ENCODE data around the gene POLN.

The POLN gene

DNA sequence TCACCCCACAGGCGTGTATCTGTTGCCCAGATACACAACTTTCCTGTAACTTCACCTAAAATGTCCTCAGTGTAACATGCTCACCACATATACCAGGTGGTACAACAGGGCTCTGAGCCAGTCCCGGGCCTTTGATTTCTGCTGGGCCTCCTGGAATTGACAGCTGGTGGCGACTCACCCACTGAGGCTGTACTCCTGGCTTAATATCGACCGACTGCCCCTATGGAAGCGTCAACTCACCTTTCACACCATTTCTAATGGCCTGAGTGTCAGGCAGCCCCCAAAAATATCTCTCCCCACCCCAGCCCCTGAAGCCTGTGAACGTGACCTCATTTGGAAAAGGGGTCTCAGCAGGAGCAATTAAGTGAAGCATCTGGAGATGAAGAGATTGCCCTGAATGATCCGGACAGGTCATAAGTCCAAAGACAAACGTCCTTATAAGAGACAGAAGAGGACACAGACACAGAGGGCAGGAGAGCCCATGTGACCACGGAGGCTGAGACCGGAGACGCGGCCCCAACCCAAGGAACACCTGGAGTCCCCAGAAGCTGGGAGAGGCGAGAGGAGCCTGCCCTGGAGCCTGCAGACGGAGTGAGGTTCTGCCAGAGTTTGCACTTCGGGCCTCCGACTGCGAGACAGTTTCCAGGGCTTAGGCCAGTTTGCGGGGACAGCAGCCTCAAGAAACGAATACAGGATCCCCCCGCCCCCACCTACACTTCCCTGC, 32.6 kb upstream of the POLN start:
- Histone ChIP-seq H3K4me2 (ENCODE audit: low read length) (no peak overlapping the region), H3K9me2 (ENCODE audit: low read depth, low read length) (no peaks in the 10 kb centered on the region), H3K27me3 (ENCODE audit: insufficient read depth, low read length) (no peaks in the 10 kb centered on the region), H3K36me3 (ENCODE audit: insufficient read depth, low read length) (no peaks in the 10 kb centered on the region), H4K20me1 (ENCODE audit: insufficient read depth, low read length) (no peaks in the 10 kb centered on the region), H3K9me3 (ENCODE audit: low read length) (no peaks in the 10 kb centered on the region), H3K27ac (ENCODE audit: low read depth, low read length, poor library complexity, severe bottlenecking) (no peak overlapping the region), H2AFZ (ENCODE audit: low read length) (no peak overlapping the region), H3K79me2 (ENCODE audit: insufficient read depth, low read length) (no peaks in the 10 kb centered on the region), H3F3A (ENCODE audit: insufficient read depth, low read length) (no peaks in the 10 kb centered on the region), H3K4me3 (ENCODE audit: low read depth, low read length, poor library complexity, severe bottlenecking) (no peak overlapping the region), H3K4me1 (ENCODE audit: insufficient read depth, low read length, severe bottlenecking) (no peaks in the 10 kb centered on the region), H3K9ac (ENCODE audit: low read length) (no peak overlapping the region)
- no peak for TF ChIP-seq EZH2 (IDR thresholded peaks at IDR 0.05; ENCODE audit: borderline replicate concordance, low read length)
- TF ChIP-seq, protein P1, sequence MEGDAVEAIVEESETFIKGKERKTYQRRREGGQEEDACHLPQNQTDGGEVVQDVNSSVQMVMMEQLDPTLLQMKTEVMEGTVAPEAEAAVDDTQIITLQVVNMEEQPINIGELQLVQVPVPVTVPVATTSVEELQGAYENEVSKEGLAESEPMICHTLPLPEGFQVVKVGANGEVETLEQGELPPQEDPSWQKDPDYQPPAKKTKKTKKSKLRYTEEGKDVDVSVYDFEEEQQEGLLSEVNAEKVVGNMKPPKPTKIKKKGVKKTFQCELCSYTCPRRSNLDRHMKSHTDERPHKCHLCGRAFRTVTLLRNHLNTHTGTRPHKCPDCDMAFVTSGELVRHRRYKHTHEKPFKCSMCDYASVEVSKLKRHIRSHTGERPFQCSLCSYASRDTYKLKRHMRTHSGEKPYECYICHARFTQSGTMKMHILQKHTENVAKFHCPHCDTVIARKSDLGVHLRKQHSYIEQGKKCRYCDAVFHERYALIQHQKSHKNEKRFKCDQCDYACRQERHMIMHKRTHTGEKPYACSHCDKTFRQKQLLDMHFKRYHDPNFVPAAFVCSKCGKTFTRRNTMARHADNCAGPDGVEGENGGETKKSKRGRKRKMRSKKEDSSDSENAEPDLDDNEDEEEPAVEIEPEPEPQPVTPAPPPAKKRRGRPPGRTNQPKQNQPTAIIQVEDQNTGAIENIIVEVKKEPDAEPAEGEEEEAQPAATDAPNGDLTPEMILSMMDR (IDR thresholded peaks at IDR 0.05; ENCODE audit: low read length), result no peak

DNA sequence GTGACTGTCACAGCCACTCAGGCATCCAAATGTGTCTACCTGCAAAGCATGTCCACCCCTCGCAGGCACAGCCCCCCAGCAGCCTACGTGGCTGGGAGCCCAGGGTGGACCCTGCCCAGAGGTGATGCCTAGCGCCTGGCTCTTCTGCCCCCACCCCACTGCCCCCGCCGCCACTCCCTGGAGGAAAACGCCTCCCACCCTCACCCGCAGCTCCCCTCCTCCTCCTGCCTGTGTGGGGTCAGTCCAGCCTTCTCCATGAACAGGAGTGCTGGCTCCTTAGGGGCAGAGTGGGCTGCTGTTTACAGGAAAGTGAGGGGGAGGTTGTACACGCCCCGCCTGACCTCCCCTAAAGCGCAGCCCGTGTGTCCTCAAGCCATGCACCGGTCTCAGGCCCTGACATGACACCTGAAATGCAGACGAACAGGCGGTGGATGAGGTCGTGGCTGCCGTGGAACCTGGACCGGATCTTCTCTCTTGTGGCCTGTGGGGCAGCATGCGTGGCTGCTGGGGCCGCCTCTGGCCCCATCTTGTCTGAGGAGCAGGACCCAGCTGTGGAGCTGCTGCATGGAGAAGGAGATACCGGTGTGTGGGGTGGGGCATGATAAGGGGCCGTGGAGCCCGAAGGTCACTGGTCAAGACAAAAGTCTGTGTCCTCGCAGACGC, 31.9 kb upstream of the POLN start:
- H3K79me2 ChIP-seq (ENCODE audit: insufficient read depth, low read length), result no peaks in the 10 kb centered on the region
- H3K9me3 ChIP-seq (ENCODE audit: low read length), result no peaks in the 10 kb centered on the region
- H3K36me3 ChIP-seq (ENCODE audit: insufficient read depth, low read length), result no peaks in the 10 kb centered on the region
- H3F3A ChIP-seq (ENCODE audit: insufficient read depth, low read length), result no peaks in the 10 kb centered on the region
- H3K4me2 ChIP-seq (ENCODE audit: low read length), result no peak overlapping the region
- no peaks in the 10 kb centered on the region for H3K27me3 ChIP-seq (ENCODE audit: insufficient read depth, low read length)
- no peak overlapping the region for H3K9ac ChIP-seq (ENCODE audit: low read length)
- H3K4me3 ChIP-seq (ENCODE audit: low read depth, low read length, poor library complexity, severe bottlenecking), result no peak overlapping the region
- no peaks in the 10 kb centered on the region for H3K4me1 ChIP-seq (ENCODE audit: insufficient read depth, low read length, severe bottlenecking)
- no peak overlapping the region for H3K27ac ChIP-seq (ENCODE audit: low read depth, low read length, poor library complexity, severe bottlenecking)
- no peak overlapping the region for H2AFZ ChIP-seq (ENCODE audit: low read length)
- no peak for TF ChIP-seq EZH2 (IDR thresholded peaks at IDR 0.05; ENCODE audit: borderline replicate concordance, low read length)
- TF ChIP-seq, protein P1 (IDR thresholded peaks at IDR 0.05; ENCODE audit: low read length), result no peak
- H4K20me1 ChIP-seq (ENCODE audit: insufficient read depth, low read length), result no peaks in the 10 kb centered on the region
- H3K9me2 ChIP-seq (ENCODE audit: low read depth, low read length), result no peaks in the 10 kb centered on the region

DNA sequence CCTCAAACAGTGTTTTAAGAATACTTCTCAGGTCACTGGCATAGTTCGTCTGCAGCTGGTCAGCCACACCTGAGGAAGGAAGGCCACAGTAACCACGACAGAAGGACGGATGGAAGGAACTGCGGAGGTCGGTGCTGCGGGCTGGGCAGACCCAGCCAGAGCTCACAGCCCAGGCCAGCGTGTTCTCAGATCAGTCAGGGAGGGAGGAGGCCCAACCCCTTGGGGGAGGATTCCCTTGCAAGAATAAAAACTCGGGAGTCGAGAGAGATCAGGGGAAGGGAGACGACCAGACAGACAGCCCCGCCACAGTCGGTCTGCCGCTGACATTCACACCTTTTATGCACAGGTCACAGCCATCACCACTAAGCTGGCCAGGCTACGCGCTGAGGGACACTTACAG, 31.3 kb upstream of the POLN start:
- no peak overlapping the region for H3K4me2 ChIP-seq (ENCODE audit: low read length)
- no peak overlapping the region for H3K9ac ChIP-seq (ENCODE audit: low read length)

More for the DNA sequence above, 31.3 kb upstream of the POLN start:
- Histone ChIP-seq H3K9me2 (ENCODE audit: low read depth, low read length) (no peaks in the 10 kb centered on the region), H3F3A (ENCODE audit: insufficient read depth, low read length) (no peaks in the 10 kb centered on the region), H3K79me2 (ENCODE audit: insufficient read depth, low read length) (no peaks in the 10 kb centered on the region), H3K27me3 (ENCODE audit: insufficient read depth, low read length) (no peaks in the 10 kb centered on the region), H3K9me3 (ENCODE audit: low read length) (no peaks in the 10 kb centered on the region), H3K27ac (ENCODE audit: low read depth, low read length, poor library complexity, severe bottlenecking) (no peak overlapping the region), H4K20me1 (ENCODE audit: insufficient read depth, low read length) (no peaks in the 10 kb centered on the region), H3K4me3 (ENCODE audit: low read depth, low read length, poor library complexity, severe bottlenecking) (no peak overlapping the region), H3K4me1 (ENCODE audit: insufficient read depth, low read length, severe bottlenecking) (no peaks in the 10 kb centered on the region), H3K36me3 (ENCODE audit: insufficient read depth, low read length) (no peaks in the 10 kb centered on the region), H2AFZ (ENCODE audit: low read length) (no peak overlapping the region)
- TF ChIP-seq, protein P1 (IDR thresholded peaks at IDR 0.05; ENCODE audit: low read length), result no peak
- TF ChIP-seq EZH2 (IDR thresholded peaks at IDR 0.05; ENCODE audit: borderline replicate concordance, low read length), result no peak
